K562 (cell line): ENCODE data around the gene EYA2. TPM values are rescaled to one million over a fixed set of nuclear protein-coding genes. Genes with fewer than 3 reads are reported as not detected.

ENCODE experiments used
- ADNP ChIP-seq: fragments of 200-800 bp; sonication (Bioruptor generic); IDR thresholded peaks from 2 replicates; pipeline ENCODE4 v1.6.1; 2016; ENCODE audit warnings: missing genetic modification characterization, missing compliant biosample characterization
- BRD9 ChIP-seq: fragments of 450-650 bp; IDR thresholded peaks from 2 replicates; pipeline ENCODE4 v1.6.1; 2018; ENCODE audit warnings: low read depth; ENCODE audit not compliant: partially characterized antibody
- CREB5 ChIP-seq: fragments of 250-450 bp; sonication (Bioruptor Pico); IDR thresholded peaks from 2 replicates; pipeline ENCODE4 v1.5.0; 2020; ENCODE audit warnings: mild to moderate bottlenecking
- NCOR1 ChIP-seq: fragments of 450-650 bp; IDR thresholded peaks from 2 replicates; pipeline ENCODE4 v1.6.1; 2016; ENCODE audit warnings: mild to moderate bottlenecking, moderate library complexity
- PYGO2 ChIP-seq: fragments of 450-650 bp; IDR thresholded peaks from 2 replicates; pipeline ENCODE4 v1.6.1; 2016; ENCODE audit warnings: mild to moderate bottlenecking, missing genetic modification characterization, moderate library complexity, missing compliant biosample characterization
- SNIP1 ChIP-seq: fragments of 450-650 bp; IDR thresholded peaks from 2 replicates; pipeline ENCODE4 v1.7.1; 2017; ENCODE audit warnings: low read depth, mild to moderate bottlenecking
- ZBTB11 ChIP-seq, 3 experiments: fragments of 200-800 bp in 1 of 3; fragments of 250-450 bp in 1 of 3; fragments of 450-650 bp in 1 of 3; sonication (Bioruptor Pico) in 1 of 3; sonication (Bioruptor generic) in 1 of 3; formaldehyde crosslinking in 1 of 3; IDR thresholded peaks; 2 replicates each; pipeline versions ENCODE4 v1.6.1 to v1.8.0; 2016 to 2022; ENCODE audit warnings: mild to moderate bottlenecking in 2 of 3, missing genetic modification characterization in 2 of 3, missing compliant biosample characterization in 1 of 3, moderate library complexity in 1 of 3
- polyA plus RNA-seq, 8 experiments: library from polyadenylated mRNA; depleted of rRNA in 4 of 8; stranded (reverse) in 5 of 8; unstranded in 3 of 8; fragments of >200 nt; fragmentation: Nextera tagmentation in 2 of 8; fragmentation: Illumina TruSeq in 1 of 8; extraction: Ambion mirVana in 2 of 8; extraction: Trizol in 1 of 8; gene quantifications; 2 replicates each; pipeline versions ENCODE4 v1.2.1 to v1.2.3, GENCODE V29; 2011 to 2014; ENCODE audit warnings: inconsistent platforms in 1 of 8, missing spikeins in 1 of 8
- total RNA-seq, 7 experiments: library from RNA; depleted of rRNA in 6 of 7; stranded (reverse); fragments of >200 nt in 6 of 7; fragmentation: Illumina TruSeq in 2 of 7; extraction: Trizol in 2 of 7; gene quantifications; 2 replicates each; pipeline versions ENCODE4 v1.2.1 to v1.2.3, GENCODE V29; 2011 to 2021; ENCODE audit warnings: low replicate concordance in 1 of 7
- TF ChIP-seq, protein P1 (sequence below): fragments of 250-450 bp; sonication (Bioruptor Pico); IDR thresholded peaks from 2 replicates; pipeline ENCODE4 v1.4.0; 2020; ENCODE audit warnings: borderline replicate concordance

Gene EYA2
- total and polyA plus RNA-seq, 9 of the 15 experiments (the other 6 are each of a cell fraction or from before 2014, with no cell fraction given): 0.03 TPM; not detected in 8

DNA sequence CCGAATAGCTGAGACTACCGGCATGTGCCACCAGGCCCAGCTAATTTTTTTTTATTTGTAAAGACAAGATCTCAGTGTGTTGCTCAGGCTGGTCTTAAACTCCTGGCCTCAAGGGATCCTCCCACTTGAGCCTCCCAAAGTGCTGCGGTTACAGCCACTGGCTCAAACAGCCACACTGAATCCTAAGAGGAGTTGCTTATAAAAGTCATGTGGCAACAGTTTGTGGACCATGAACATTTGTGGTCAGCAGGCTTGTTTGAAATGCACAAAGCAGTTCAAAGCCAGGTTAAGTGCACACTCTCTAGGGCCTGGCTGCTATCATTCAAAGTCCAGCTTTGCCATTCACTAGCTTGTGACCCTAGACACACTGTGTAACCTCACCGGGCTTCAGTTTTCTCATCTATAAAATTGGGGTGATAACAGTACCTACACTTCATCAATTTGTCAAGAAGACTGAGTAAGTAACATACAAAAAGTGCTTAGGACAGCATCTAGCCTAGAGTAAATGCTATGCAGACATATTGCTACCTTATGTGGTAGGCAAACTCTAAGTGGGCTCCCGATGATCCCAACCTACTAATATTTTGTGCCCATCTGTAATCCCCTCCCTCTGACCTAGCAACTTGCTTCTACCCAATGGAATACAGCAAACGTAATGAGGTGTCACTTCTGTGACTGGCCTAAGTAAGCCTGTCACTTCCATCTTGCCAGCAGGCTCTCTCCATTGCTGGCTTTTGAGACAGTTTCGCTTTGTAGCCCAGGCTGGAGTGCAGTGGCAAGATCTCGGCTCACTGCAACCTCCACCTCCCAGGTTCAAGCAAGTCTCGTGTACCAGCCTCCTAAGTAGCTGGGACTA is 338.9 kb downstream of the EYA2 start (continued):
- TF ChIP-seq ZBTB11 (CRISPR knock-in tag; IDR thresholded peaks at IDR 0.05): peak in 1 of 3 experiments; percentile 79; a peak in 2 of 6 replicates
- no peak for TF ChIP-seq ADNP (tag)
- no peak for TF ChIP-seq NCOR1
- TF ChIP-seq SNIP1: no peak
- TF ChIP-seq BRD9: no peak
- TF ChIP-seq, protein P1, sequence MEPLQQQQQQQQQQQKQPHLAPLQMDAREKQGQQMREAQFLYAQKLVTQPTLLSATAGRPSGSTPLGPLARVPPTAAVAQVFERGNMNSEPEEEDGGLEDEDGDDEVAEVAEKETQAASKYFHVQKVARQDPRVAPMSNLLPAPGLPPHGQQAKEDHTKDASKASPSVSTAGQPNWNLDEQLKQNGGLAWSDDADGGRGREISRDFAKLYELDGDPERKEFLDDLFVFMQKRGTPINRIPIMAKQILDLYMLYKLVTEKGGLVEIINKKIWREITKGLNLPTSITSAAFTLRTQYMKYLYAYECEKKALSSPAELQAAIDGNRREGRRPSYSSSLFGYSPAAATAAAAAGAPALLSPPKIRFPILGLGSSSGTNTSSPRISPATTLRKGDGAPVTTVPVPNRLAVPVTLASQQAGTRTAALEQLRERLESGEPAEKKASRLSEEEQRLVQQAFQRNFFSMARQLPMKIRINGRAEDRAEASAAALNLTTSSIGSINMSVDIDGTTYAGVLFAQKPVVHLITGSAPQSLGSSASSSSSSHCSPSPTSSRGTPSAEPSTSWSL (CRISPR knock-in tag): no peak
- no peak for TF ChIP-seq CREB5 (CRISPR knock-in tag)
- TF ChIP-seq PYGO2: no peak
